Left kidney (tissue), 2 donors: ENCODE data around the gene TXLNB. TPM values are rescaled to one million over a fixed set of nuclear protein-coding genes. Genes with fewer than 3 reads are reported as not detected.
"Not testable (repeated sequence)": the region's sequence is repeated elsewhere in the genome, so short reads cannot be mapped to it uniquely, and the experiment has no call there.

Experiments used
- DNase-seq: peaks from one replicate; pipeline ENCODE4 v3.0.0-alpha.2; 2013
- polyA plus RNA-seq: library from polyadenylated mRNA; unstranded; fragments of 120-200 nt; gene quantifications from one replicate; pipeline ENCODE4 v1.2.1, GENCODE V29; 2013; ENCODE audit not compliant: insufficient read length

TXLNB gene
- polyA plus RNA-seq, 1 donor, result 2.7 TPM

GRCh38 chr6:139234193-139234592 is 57.6 kb downstream of the TXLNB start:
- DNase-seq, result not testable (repeated sequence)

- no peak for DNase-seq
Measured at GRCh38 chr6:139231206-139231605, 60.6 kb downstream of the TXLNB start.

- DNase-seq, result no peak
Measured at GRCh38 chr6:139230391-139230840, 61.4 kb downstream of the TXLNB start.

- not testable (repeated sequence) for DNase-seq
Measured at GRCh38 chr6:139228387-139228786, 63.4 kb downstream of the TXLNB start.

- no peak for DNase-seq
Measured at GRCh38 chr6:139219746-139220145, 72.1 kb downstream of the TXLNB start.

GRCh38 chr6:139219271-139219729 is 72.5 kb downstream of the TXLNB start:
- DNase-seq, result peak; percentile 70

- DNase-seq, result not testable (repeated sequence)
Measured at GRCh38 chr6:139212460-139212859, 79.3 kb downstream of the TXLNB start.

GRCh38 chr6:139210766-139211165 is 81.0 kb downstream of the TXLNB start:
- DNase-seq, result not testable (repeated sequence)

- no peak for DNase-seq
Measured at GRCh38 chr6:139205843-139206242, 86.0 kb downstream of the TXLNB start.

- DNase-seq, result no peak
Measured at GRCh38 chr6:139204978-139205377, 86.8 kb downstream of the TXLNB start.

- DNase-seq, result no peak
Measured at GRCh38 chr6:139201378-139201777, 90.4 kb downstream of the TXLNB start.

- no peak for DNase-seq
Measured at GRCh38 chr6:139198529-139199288, 93.1 kb downstream of the TXLNB start.

GRCh38 chr6:139194740-139195139 is 97.1 kb downstream of the TXLNB start:
- DNase-seq, result no peak

Other genes starting within 250 kb of the TXLNB start
- 16.8 TPM for gene HECA, start 156.9 kb downstream of the TXLNB start, polyA plus RNA-seq
- gene CITED2, start 82.7 kb upstream of the TXLNB start, polyA plus RNA-seq, result 142 TPM